ENCODE results near the gene FBXO48. TPM values are rescaled to one million over a fixed set of nuclear protein-coding genes. Genes with fewer than 3 reads are reported as not detected.

FBXO48 gene
- total RNA-seq, 4 donors from 2014 or later, result 0.24 to 1.3 (median 0.80) TPM

DNA sequence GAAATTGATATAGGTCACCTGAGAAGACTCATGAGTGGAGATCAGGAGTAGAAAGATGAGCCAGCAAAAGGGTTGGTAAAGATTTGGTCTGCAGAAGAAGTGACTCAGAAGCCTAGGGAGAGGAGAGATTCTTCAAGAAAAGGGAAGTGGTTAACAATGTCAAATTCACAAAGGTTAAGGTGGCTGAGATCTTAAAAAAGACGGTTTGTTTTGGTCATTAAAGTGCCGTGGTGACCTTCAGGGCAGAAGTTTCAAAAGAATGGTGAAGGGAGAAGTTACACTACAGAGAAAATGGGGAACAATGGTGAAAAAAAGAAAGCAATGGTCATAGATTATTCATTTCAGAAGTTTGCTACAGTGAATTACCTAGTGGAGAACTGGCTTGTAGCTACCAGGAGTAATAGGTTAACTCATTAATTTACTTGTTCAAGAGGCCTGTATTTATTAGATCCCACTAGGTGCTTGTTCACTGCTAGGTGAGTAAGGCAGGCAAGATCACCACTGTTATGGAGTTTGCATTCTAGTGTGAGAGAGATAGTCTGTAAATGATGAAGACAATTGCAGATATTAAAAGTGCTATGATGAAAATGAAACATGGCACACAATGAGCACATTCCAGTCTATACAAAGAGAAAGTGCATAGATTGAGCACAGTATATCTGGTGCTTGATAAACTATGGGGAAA is 43.0 kb downstream of the FBXO48 start:
- ATAC-seq (ENCODE audit: low FRiP score) (no peak), DNase-seq (ENCODE audit: low spot score) (no peak)
- TF ChIP-seq, protein P1, sequence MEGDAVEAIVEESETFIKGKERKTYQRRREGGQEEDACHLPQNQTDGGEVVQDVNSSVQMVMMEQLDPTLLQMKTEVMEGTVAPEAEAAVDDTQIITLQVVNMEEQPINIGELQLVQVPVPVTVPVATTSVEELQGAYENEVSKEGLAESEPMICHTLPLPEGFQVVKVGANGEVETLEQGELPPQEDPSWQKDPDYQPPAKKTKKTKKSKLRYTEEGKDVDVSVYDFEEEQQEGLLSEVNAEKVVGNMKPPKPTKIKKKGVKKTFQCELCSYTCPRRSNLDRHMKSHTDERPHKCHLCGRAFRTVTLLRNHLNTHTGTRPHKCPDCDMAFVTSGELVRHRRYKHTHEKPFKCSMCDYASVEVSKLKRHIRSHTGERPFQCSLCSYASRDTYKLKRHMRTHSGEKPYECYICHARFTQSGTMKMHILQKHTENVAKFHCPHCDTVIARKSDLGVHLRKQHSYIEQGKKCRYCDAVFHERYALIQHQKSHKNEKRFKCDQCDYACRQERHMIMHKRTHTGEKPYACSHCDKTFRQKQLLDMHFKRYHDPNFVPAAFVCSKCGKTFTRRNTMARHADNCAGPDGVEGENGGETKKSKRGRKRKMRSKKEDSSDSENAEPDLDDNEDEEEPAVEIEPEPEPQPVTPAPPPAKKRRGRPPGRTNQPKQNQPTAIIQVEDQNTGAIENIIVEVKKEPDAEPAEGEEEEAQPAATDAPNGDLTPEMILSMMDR (IDR thresholded peaks at IDR 0.05), result no peak

DNA sequence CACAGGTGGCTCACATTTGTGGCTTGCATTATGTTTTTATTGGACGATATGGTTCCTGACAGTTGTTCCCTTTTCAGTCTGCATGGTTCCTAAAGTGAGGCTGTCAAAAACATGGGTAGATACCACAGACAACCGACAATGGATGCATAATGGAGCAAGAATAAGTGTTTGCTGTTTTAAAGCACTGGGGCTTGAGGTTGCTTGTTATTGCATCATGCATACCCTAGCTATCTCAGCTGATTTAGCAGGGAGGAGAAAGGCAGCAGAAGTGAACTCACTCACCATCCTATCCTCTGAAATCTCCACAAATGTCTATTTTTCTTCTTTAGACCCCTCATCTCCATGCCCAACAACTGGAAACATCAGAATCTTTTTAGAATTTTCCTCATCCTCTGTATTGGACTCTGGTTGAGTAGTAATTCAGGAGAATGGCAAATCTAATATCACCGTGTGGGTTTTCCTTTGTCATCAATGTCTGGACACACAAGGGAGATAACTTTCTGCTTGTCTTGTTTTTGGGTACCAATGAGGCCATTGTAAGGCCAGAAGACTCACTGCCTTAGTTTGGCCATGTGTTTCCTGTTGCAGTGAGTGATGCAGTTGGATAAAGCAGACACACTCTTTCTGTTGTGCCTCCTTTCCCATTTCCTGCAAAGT is 46.7 kb downstream of the FBXO48 start:
- TF ChIP-seq, protein P1 (IDR thresholded peaks at IDR 0.05), result no peak
- ATAC-seq (ENCODE audit: low FRiP score), result no peak
- DNase-seq (ENCODE audit: low spot score), result no peak

DNA sequence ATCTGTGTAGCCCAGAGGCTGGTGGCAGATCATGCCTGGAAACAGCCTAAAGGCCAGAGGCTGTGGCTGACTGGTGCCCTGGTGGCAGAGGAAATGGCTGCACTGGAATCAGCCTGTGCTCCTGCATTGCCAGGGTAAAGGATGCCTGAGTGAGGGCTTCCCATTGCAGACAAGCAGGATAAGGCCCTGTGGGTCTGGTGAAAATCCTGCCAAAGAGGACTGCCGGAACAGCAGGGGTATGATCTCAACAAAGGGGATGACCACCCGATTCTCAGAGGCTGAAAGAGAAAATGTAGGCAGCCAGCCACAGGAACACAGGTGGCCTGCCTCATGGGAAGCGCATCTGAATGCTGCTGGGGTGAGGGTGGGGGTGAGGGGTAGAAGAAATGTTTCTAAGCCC is 48.2 kb downstream of the FBXO48 start:
- ATAC-seq (ENCODE audit: low FRiP score), result no peak
- no peak for DNase-seq (ENCODE audit: low spot score)
- TF ChIP-seq, protein P1 (IDR thresholded peaks at IDR 0.05), result no peak

DNA sequence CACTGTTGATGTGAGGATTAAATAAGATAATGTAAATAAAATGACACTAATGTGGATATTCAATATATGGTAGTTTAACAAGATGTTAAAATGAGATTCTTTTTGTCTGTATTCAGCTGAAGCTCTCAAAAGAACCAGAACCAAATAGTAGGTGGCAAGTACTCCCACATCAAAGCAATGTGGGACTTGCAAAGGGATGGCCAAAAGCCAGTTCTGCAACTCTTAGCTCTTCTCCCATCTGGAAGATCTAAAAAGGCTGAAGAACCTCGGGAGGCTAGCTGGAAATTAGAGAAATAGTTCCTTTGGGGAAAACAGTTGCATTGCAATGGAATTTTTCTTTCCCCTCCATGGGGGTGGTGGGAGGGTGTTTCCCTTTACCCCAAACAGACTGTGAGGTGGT is 48.7 kb downstream of the FBXO48 start:
- TF ChIP-seq, protein P1 (IDR thresholded peaks at IDR 0.05), result no peak
- ATAC-seq (ENCODE audit: low FRiP score) (no peak), DNase-seq (ENCODE audit: low spot score) (no peak)

DNA sequence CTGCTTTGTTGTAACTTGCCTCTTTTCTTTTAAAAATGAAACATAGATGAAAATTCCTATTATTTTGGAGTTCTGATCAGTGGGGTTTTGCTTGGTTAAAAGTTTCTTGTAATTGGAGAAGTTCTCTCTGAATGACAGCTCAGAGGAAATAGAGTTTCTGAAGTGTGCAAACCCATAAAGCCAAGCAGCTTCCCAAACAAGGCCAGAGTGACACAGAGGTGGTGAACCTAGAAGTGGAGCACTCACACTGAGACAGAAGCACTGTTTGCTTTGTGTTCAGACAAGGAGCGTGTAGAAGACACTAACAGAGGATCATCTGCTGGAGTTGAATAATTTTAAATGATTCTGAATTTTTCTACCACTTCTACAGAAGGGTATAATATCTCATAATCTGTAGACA is 49.2 kb downstream of the FBXO48 start:
- TF ChIP-seq, protein P1 (IDR thresholded peaks at IDR 0.05), result no peak
- DNase-seq (ENCODE audit: low spot score), result no peak
- no peak for ATAC-seq (ENCODE audit: low FRiP score)

DNA sequence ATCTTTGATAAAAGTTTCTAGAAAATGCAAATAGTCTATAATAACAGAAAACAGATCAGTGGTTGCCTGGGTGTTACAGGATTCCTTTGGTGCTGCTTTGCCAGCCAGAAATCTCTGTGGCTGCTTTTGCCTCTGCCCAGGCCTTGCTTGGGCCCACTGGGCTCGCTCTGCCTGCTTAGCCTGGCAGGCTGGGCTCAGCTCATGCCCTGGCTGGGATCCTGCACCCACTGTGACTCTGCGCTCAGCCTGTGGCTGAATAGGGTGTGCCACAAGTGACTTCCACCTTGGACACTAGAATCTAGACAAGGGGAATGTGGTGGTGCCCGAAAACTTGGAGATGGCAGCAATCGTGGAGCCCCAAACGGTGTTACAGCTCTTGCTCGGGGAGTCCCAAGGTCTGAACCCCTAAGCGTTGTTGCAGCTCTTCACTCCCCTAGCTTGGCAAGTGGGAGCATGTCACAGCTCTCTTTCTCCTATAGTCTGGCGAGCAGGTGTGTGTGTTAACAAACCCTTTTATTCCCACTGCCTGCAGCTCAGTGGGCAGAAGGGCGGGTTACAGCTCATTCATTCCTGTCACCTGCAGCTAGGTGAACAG is 50.9 kb downstream of the FBXO48 start:
- ATAC-seq (ENCODE audit: low FRiP score) (no peak), DNase-seq (ENCODE audit: low spot score) (no peak)
- TF ChIP-seq, protein P1 (IDR thresholded peaks at IDR 0.05), result no peak

Measured in omental fat pad (tissue), 4 donors.